ENCODE data around the gene NKX2-2.

NKX2-2 gene

DNA sequence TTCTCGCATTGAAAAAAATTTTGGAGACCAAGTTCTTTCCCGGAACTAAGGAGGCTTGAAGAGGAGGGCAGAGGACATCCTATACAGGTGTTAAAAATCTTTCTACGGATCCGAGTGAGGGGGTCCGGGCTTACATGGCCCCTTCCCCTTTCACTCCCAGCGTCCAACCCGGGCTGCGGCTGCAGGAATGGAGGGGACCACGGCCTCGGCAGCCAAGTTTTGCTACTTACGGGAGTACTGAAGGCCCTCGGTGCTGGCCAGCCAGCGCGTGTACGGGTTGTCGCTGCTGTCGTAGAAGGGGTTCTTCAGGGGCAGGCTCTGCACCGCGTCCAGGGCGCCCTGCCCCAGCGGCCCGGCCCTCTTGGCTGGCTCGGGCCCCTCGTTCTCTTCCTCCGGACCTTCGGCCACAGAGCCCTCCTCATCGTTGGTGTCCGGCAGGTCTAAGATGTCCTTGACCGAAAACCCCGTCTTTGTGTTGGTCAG lies 642 bp downstream of the NKX2-2 start:
- no peak for TF ChIP-seq FOXM1 (IDR thresholded peaks at IDR 0.05; ENCODE audit: borderline replicate concordance)
- ChIA-PET CTCF (no interaction called here), POLR2A (interaction anchor here (1.5 kb wide), 1 partner anchor 9 kb away, joined by 4 read pairs; no protein-coding TSS in a partner anchor)
- DNase-seq (ENCODE audit: extremely low spot score): no peak

DNA sequence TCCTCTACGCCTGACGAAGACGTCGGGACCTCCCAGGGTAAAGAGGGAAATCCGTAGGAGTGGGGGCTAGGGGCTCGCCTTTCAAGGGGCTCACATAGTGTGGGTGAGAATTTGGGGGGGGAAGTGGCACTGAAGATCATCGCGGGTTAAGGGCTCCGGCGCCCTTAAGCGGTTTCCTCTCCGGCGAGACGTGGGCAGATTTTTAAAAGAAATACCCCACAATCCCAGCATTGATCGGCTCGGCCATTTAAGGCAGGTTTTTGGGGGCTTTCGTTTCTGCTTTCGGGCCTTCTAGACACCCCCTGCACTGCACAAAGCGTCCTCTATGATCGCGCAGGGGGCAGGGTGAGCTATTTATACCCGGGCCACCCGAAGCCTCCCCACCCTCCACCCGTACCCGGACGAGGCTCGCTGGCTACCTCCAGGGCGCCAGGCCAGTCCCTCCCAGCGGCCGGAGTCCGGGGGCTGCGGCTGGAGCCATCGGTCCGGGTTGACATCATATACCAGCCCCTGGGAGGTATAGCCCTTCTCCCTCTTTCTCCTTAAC lies 1.2 kb downstream of the NKX2-2 start:
- no peak for DNase-seq (ENCODE audit: extremely low spot score)

DNA sequence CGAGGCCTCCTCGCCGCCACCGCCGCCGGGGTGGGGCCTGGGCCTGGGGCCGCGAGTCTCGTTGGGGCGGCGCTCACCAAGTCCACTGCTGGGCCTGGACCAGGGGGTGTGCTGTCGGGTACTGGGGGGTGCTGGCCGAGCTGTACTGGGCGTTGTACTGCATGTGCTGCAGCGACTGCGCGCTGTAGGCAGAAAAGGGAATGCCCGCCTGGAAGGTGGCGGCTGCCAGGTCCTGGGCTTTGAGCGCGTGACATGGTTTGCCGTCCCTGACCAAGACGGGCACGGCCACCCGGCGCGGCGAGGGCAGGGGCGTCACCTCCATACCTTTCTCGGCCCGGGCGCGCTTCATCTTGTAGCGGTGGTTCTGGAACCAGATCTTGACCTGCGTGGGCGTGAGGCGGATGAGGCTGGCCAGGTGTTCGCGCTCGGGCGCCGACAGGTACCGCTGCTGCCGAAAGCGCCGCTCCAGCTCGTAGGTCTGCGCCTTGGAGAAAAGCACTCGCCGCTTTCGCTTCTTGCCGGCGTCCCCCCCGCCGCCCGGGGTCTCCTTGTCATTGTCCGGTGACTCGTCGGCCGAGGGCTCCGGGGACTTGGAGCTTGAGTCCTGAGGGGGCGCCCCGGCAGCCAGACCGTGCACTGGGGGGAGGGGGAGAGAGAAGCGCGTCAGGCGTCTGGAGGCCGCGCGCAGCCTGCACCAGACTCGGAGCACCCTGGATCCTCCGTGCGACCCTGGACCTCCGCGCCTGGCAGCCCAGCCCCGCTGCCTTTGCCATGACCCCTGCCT lies 1.8 kb downstream of the NKX2-2 start:
- ChIA-PET POLR2A (no interaction called here), CTCF (no interaction called here)
- TF ChIP-seq L3MBTL2 (conservative IDR thresholded peaks at IDR 0.05) (no peak), FOXM1 (IDR thresholded peaks at IDR 0.05; ENCODE audit: borderline replicate concordance) (no peak), ELF4 (IDR thresholded peaks at IDR 0.05) (no peak), LEF1 (IDR thresholded peaks at IDR 0.05; ENCODE audit: borderline replicate concordance) (no peak), ZNF384 (IDR thresholded peaks at IDR 0.05) (no peak), SP1 (IDR thresholded peaks at IDR 0.05) (no peak), TARDBP (IDR thresholded peaks at IDR 0.05) (no peak), FOXA1 (IDR thresholded peaks at IDR 0.05) (no peak), HDGF (IDR thresholded peaks at IDR 0.05; ENCODE audit: borderline replicate concordance) (no peak), ARNT (IDR thresholded peaks at IDR 0.05) (no peak), SUZ12 (IDR thresholded peaks at IDR 0.05) (no peak), FOXK2 (IDR thresholded peaks at IDR 0.05) (no peak), CTBP1 (IDR thresholded peaks at IDR 0.05; ENCODE audit: borderline replicate concordance) (no peak), NFRKB (IDR thresholded peaks at IDR 0.05) (no peak)
- TF ChIP-seq, protein P1, sequence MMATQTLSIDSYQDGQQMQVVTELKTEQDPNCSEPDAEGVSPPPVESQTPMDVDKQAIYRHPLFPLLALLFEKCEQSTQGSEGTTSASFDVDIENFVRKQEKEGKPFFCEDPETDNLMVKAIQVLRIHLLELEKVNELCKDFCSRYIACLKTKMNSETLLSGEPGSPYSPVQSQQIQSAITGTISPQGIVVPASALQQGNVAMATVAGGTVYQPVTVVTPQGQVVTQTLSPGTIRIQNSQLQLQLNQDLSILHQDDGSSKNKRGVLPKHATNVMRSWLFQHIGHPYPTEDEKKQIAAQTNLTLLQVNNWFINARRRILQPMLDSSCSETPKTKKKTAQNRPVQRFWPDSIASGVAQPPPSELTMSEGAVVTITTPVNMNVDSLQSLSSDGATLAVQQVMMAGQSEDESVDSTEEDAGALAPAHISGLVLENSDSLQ (IDR thresholded peaks at IDR 0.05): no peak
- DNase-seq (ENCODE audit: extremely low spot score): no peak

More for the DNA sequence above, 1.2 kb downstream of the NKX2-2 start:
- POLR2A ChIA-PET: no interaction called here
- TF ChIP-seq SP1 (IDR thresholded peaks at IDR 0.05) (no peak), TARDBP (IDR thresholded peaks at IDR 0.05) (no peak), L3MBTL2 (conservative IDR thresholded peaks at IDR 0.05) (no peak), FOXA1 (IDR thresholded peaks at IDR 0.05) (no peak), BHLHE40 (IDR thresholded peaks at IDR 0.05; ENCODE audit: borderline replicate concordance) (no peak), FOXK2 (IDR thresholded peaks at IDR 0.05) (no peak), SUZ12 (IDR thresholded peaks at IDR 0.05) (no peak), LEF1 (IDR thresholded peaks at IDR 0.05; ENCODE audit: borderline replicate concordance) (no peak), ARNT (IDR thresholded peaks at IDR 0.05) (no peak), NFRKB (IDR thresholded peaks at IDR 0.05) (no peak), CTBP1 (IDR thresholded peaks at IDR 0.05; ENCODE audit: borderline replicate concordance) (no peak), ZNF384 (IDR thresholded peaks at IDR 0.05) (no peak), HDGF (IDR thresholded peaks at IDR 0.05; ENCODE audit: borderline replicate concordance) (no peak), ELF4 (IDR thresholded peaks at IDR 0.05) (no peak), FOXM1 (IDR thresholded peaks at IDR 0.05; ENCODE audit: borderline replicate concordance) (no peak)
- TF ChIP-seq, protein P1 (IDR thresholded peaks at IDR 0.05): no peak
- CTCF ChIA-PET: no interaction called here

DNA sequence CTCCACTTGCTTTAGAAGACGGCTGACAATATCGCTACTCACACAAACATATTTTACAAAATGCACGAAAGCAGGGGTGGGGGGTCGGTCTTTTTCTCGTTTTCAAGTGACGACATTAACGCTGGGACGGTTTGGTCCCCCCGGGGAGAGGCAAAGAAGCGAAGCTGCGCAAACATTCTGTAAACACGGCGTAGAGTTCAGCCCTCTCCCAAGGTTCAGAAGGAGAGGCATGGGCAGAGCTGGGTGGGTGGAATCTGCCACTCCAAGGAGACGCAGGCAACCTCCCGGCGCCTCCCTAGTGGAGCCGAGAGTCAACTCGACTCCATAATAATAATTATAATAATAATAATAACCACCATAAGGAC lies 2.4 kb downstream of the NKX2-2 start:
- CTCF ChIA-PET: no interaction called here
- DNase-seq (ENCODE audit: extremely low spot score): no peak
- TF ChIP-seq ELF4 (IDR thresholded peaks at IDR 0.05): no peak
- TF ChIP-seq NFRKB (IDR thresholded peaks at IDR 0.05): no peak
- TF ChIP-seq SP1 (IDR thresholded peaks at IDR 0.05): no peak
- no peak for TF ChIP-seq FOXM1 (IDR thresholded peaks at IDR 0.05; ENCODE audit: borderline replicate concordance)
- no peak for TF ChIP-seq HDGF (IDR thresholded peaks at IDR 0.05; ENCODE audit: borderline replicate concordance)
- TF ChIP-seq LEF1 (IDR thresholded peaks at IDR 0.05; ENCODE audit: borderline replicate concordance): no peak
- TF ChIP-seq TARDBP (IDR thresholded peaks at IDR 0.05): no peak
- no peak for TF ChIP-seq FOXK2 (IDR thresholded peaks at IDR 0.05)
- TF ChIP-seq, protein P1 (IDR thresholded peaks at IDR 0.05): no peak
- POLR2A ChIA-PET: no interaction called here

DNA sequence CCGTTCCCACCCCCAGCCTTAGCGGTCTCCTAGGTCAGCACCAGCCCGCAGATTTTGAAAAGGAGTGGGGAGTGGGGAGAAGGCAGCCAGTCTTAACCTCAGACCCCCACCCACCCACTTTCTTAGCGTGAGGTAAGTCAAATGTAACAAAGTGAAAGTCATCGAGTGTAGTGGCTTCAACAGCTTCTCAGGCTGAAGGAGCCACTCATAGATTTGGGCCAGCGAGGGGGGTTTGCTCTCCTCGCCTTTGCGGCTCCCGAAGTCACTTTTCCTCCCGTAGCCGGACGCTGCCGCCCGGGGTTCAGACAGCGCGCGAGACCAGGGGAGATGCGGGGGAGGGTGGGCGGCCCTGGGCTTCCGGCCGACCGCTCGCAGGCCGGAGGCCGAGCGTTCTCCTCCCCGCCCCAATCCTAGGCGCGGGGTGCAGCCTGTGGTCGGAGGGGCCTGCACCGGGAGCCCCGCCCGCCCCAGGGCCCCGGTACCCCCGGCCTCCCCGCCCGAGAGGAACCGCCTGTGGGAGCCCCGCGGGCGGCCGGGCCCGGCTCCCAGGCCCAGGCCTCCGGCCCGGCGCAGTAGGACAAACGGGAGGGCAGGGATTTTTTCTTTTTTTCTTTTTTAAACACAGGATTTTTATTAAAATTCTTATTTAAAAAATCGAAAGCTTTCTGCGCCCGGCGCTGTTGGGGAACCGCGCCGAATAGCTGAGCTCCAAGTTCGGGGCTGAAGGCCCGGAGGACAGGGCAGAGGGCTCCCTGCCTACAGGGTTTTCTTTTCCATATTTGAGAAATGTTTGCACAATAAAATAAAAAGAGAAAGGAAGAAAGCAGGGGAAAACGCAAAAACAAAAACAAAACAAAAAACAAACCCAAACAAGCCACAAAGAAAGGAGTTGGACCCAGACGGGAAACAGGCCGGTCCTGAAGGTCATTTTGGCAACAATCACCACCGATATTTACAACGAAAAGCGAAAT lies 3.2 kb downstream of the NKX2-2 start:
- TF ChIP-seq TARDBP (IDR thresholded peaks at IDR 0.05) (no peak), FOXK2 (IDR thresholded peaks at IDR 0.05) (no peak), LEF1 (IDR thresholded peaks at IDR 0.05; ENCODE audit: borderline replicate concordance) (no peak), BHLHE40 (IDR thresholded peaks at IDR 0.05; ENCODE audit: borderline replicate concordance) (no peak), HDGF (IDR thresholded peaks at IDR 0.05; ENCODE audit: borderline replicate concordance) (no peak), FOXA1 (IDR thresholded peaks at IDR 0.05) (no peak), SP1 (IDR thresholded peaks at IDR 0.05) (no peak), FOXM1 (IDR thresholded peaks at IDR 0.05; ENCODE audit: borderline replicate concordance) (no peak), NFRKB (IDR thresholded peaks at IDR 0.05) (no peak), ELF4 (IDR thresholded peaks at IDR 0.05) (no peak), CTBP1 (IDR thresholded peaks at IDR 0.05; ENCODE audit: borderline replicate concordance) (no peak), SUZ12 (IDR thresholded peaks at IDR 0.05) (no peak)
- TF ChIP-seq, protein P1 (IDR thresholded peaks at IDR 0.05): no peak
- DNase-seq (ENCODE audit: extremely low spot score): no peak
- POLR2A ChIA-PET: no interaction called here
- CTCF ChIA-PET: no interaction called here
